Measurements from ENCODE around the gene MYD88. TPM values are rescaled to one million over a fixed set of nuclear protein-coding genes. Genes with fewer than 3 reads are reported as not detected.

MYD88 gene
- total and polyA plus RNA-seq, 9 of the 15 experiments (the other 6 are each of a cell fraction or from before 2014, with no cell fraction given): 3.2 to 47.3 (median 27.6) TPM

DNA sequence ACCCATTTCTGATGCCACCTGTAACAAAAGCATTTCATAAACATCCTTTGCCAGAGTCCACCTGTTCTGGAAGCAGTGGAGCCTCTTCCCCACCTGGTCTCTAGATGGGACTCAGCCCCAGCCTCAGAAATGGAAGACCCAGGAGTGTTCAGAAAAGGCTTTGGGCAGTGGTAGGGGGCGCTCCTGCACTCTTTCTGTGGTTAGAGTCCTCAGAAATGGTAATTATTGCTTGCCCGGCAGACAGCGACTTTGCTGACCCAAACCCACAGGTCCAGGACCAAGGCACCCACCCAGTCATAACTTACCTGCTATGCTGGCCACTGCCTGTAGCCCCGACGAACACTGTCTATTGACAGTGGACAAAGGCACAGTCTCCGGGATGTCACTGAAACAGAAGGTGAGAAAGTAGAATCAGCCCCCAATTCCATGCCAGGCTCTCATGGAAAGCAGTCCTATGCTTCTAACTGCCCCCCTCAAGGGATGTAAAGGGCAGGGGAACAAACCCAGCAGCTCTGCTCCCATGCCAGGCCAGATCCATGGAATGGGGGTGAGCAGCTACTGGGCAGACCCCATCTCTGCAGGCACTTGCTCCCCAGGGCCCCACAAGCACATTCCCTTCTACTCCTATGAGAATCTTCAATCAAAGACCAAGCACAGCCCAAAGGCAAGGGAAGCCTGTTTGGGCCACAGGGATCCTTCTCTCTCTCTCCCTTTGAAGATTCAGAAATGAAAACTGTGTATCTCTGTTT is 6.7 kb upstream of the MYD88 start (continued):
- TF ChIP-seq MXI1 (IDR thresholded peaks at IDR 0.05; ENCODE audit: low read depth, low read length) (no peak), HCFC1 (IDR thresholded peaks at IDR 0.05; ENCODE audit: low read depth, low read length) (0 out of 2 replicates have a peak, but pooled peaks have one; percentile 18), WHSC1 (IDR thresholded peaks at IDR 0.05; ENCODE audit: low read length) (no peak), SMC3 (conservative IDR thresholded peaks at IDR 0.05; ENCODE audit: insufficient read depth, low read depth, low read length) (peak; percentile 66), NCOA1 (IDR thresholded peaks at IDR 0.05; ENCODE audit: low read depth) (no peak), ARHGAP35 (IDR thresholded peaks at IDR 0.05; ENCODE audit: partially characterized antibody) (no peak), BRD4 (IDR thresholded peaks at IDR 0.05) (no peak), ZNF785 (CRISPR knock-in tag; IDR thresholded peaks at IDR 0.05) (no peak), GATAD2A (IDR thresholded peaks at IDR 0.05) (no peak), TCF7L2 (IDR thresholded peaks at IDR 0.05; ENCODE audit: low read depth, low read length) (no peak), RAD21 (CRISPR knock-in tag; conservative IDR thresholded peaks at IDR 0.05 in 1 of 2, IDR thresholded peaks at IDR 0.05 in 1 of 2) (peak; percentile 73 to 86), SMARCC2 (IDR thresholded peaks at IDR 0.05; ENCODE audit: low read depth) (no peak), NELFE (IDR thresholded peaks at IDR 0.05; ENCODE audit: insufficient read depth, insufficient read length) (no peak)
- TF ChIP-seq, protein P1, sequence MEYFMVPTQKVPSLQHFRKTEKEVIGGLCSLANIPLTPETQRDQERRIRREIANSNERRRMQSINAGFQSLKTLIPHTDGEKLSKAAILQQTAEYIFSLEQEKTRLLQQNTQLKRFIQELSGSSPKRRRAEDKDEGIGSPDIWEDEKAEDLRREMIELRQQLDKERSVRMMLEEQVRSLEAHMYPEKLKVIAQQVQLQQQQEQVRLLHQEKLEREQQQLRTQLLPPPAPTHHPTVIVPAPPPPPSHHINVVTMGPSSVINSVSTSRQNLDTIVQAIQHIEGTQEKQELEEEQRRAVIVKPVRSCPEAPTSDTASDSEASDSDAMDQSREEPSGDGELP (CRISPR knock-in tag; IDR thresholded peaks at IDR 0.05; ENCODE audit: borderline replicate concordance): no peak
- TF ChIP-seq, protein P2, sequence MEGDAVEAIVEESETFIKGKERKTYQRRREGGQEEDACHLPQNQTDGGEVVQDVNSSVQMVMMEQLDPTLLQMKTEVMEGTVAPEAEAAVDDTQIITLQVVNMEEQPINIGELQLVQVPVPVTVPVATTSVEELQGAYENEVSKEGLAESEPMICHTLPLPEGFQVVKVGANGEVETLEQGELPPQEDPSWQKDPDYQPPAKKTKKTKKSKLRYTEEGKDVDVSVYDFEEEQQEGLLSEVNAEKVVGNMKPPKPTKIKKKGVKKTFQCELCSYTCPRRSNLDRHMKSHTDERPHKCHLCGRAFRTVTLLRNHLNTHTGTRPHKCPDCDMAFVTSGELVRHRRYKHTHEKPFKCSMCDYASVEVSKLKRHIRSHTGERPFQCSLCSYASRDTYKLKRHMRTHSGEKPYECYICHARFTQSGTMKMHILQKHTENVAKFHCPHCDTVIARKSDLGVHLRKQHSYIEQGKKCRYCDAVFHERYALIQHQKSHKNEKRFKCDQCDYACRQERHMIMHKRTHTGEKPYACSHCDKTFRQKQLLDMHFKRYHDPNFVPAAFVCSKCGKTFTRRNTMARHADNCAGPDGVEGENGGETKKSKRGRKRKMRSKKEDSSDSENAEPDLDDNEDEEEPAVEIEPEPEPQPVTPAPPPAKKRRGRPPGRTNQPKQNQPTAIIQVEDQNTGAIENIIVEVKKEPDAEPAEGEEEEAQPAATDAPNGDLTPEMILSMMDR (IDR thresholded peaks at IDR 0.05 in 2 of 3, conservative IDR thresholded peaks at IDR 0.05 in 1 of 3; ENCODE audit: insufficient read depth in 2 of 3, low read depth in 1 of 3, low read length in 3 of 3): peak; percentile 88 to 96 (median 92)
- TF ChIP-seq, protein P3, sequence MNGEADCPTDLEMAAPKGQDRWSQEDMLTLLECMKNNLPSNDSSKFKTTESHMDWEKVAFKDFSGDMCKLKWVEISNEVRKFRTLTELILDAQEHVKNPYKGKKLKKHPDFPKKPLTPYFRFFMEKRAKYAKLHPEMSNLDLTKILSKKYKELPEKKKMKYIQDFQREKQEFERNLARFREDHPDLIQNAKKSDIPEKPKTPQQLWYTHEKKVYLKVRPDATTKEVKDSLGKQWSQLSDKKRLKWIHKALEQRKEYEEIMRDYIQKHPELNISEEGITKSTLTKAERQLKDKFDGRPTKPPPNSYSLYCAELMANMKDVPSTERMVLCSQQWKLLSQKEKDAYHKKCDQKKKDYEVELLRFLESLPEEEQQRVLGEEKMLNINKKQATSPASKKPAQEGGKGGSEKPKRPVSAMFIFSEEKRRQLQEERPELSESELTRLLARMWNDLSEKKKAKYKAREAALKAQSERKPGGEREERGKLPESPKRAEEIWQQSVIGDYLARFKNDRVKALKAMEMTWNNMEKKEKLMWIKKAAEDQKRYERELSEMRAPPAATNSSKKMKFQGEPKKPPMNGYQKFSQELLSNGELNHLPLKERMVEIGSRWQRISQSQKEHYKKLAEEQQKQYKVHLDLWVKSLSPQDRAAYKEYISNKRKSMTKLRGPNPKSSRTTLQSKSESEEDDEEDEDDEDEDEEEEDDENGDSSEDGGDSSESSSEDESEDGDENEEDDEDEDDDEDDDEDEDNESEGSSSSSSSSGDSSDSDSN (IDR thresholded peaks at IDR 0.05; ENCODE audit: borderline replicate concordance in 1 of 2, low read depth in 2 of 2, low read length in 2 of 2): 0 out of 4 replicates have a peak, but pooled peaks of 1 of the 2 experiments have one; percentile 19
- TF ChIP-seq, protein P4, sequence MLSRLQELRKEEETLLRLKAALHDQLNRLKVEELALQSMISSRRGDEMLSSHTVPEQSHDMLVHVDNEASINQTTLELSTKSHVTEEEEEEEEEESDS (CRISPR knock-in tag; IDR thresholded peaks at IDR 0.05): no peak
- TF ChIP-seq, protein P5, sequence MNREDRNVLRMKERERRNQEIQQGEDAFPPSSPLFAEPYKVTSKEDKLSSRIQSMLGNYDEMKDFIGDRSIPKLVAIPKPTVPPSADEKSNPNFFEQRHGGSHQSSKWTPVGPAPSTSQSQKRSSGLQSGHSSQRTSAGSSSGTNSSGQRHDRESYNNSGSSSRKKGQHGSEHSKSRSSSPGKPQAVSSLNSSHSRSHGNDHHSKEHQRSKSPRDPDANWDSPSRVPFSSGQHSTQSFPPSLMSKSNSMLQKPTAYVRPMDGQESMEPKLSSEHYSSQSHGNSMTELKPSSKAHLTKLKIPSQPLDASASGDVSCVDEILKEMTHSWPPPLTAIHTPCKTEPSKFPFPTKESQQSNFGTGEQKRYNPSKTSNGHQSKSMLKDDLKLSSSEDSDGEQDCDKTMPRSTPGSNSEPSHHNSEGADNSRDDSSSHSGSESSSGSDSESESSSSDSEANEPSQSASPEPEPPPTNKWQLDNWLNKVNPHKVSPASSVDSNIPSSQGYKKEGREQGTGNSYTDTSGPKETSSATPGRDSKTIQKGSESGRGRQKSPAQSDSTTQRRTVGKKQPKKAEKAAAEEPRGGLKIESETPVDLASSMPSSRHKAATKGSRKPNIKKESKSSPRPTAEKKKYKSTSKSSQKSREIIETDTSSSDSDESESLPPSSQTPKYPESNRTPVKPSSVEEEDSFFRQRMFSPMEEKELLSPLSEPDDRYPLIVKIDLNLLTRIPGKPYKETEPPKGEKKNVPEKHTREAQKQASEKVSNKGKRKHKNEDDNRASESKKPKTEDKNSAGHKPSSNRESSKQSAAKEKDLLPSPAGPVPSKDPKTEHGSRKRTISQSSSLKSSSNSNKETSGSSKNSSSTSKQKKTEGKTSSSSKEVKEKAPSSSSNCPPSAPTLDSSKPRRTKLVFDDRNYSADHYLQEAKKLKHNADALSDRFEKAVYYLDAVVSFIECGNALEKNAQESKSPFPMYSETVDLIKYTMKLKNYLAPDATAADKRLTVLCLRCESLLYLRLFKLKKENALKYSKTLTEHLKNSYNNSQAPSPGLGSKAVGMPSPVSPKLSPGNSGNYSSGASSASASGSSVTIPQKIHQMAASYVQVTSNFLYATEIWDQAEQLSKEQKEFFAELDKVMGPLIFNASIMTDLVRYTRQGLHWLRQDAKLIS (CRISPR knock-in tag; IDR thresholded peaks at IDR 0.05): no peak
